Caco-2 (cell line): ENCODE data around the gene KDM4B. TPM values are rescaled to one million over a fixed set of nuclear protein-coding genes. Genes with fewer than 3 reads are reported as not detected.
A peak's percentile ranks its signal among the peaks of the same experiment; 100 is the strongest.

ENCODE experiments used
- BruUV-seq: library from RNA; stranded (reverse); fragments of 400-500 nt; replicated peaks from 2 replicates; lab custom pipeline; 2021; lab: Mats Ljungman, UMichigan
- CTCF ChIA-PET: fragments of 300-600 bp; sonication (Branson Sonifier 250); formaldehyde crosslinking; loops from one replicate; lab custom pipeline; 2022; ENCODE audit warnings: antibody characterized with exemption; lab: Charles Lee
- POLR2A ChIA-PET: fragments of 300-600 bp; sonication (Branson Sonifier 250); formaldehyde crosslinking; loops from one replicate; lab custom pipeline; 2022; ENCODE audit warnings: antibody characterized with exemption; lab: Charles Lee
- DNase-seq, 2 experiments: peaks; one replicate each; pipeline versions ENCODE4 v3.0.0 to v3.0.0-alpha.2; 2020 to 2022
- H3K27me3 ChIP-seq: replicated peaks from 2 replicates; pipeline ENCODE4 v1.6.0; 2011; ENCODE audit warnings: low read length; ENCODE audit not compliant: control insufficient read depth, insufficient read depth
- H3K36me3 ChIP-seq: 2 replicates; pipeline ENCODE4 v1.5.1; 2011; ENCODE audit warnings: low read length; ENCODE audit not compliant: control insufficient read depth, insufficient read depth
- H3K4me1 ChIP-seq: fragments of 250-450 bp; sonication (Bioruptor Pico); 2 replicates; pipeline ENCODE4 v1.5.1; 2020; ENCODE audit warnings: mild to moderate bottlenecking
- H3K4me3 ChIP-seq: 2 replicates; pipeline ENCODE4 v1.5.1; 2011; ENCODE audit warnings: low read depth, mild to moderate bottlenecking, control low read depth, low read length
- H3K9me3 ChIP-seq: fragments of 250-450 bp; sonication (Bioruptor Pico); 2 replicates; pipeline ENCODE4 v1.5.1; 2020; ENCODE audit warnings: mild to moderate bottlenecking, moderate library complexity
- H3K27ac Mint-ChIP-seq: one replicate; pipeline ENCODE4 v1.8.0; 2022; ENCODE audit warnings: mixed read lengths; ENCODE audit not compliant: unreplicated experiment
- H3K27me3 Mint-ChIP-seq: one replicate; pipeline ENCODE4 v1.8.0; 2022; ENCODE audit warnings: mixed read lengths; ENCODE audit not compliant: insufficient read depth, unreplicated experiment
- H3K36me3 Mint-ChIP-seq: one replicate; pipeline ENCODE4 v1.8.0; 2022; ENCODE audit warnings: mild to moderate bottlenecking, mixed read lengths; ENCODE audit not compliant: insufficient read depth, unreplicated experiment
- H3K4me1 Mint-ChIP-seq: one replicate; pipeline ENCODE4 v1.8.0; 2022; ENCODE audit warnings: low read depth, mixed read lengths; ENCODE audit not compliant: unreplicated experiment
- H3K4me3 Mint-ChIP-seq: one replicate; pipeline ENCODE4 v1.8.0; 2022; ENCODE audit warnings: mild to moderate bottlenecking, moderate library complexity, mixed read lengths; ENCODE audit not compliant: unreplicated experiment
- H3K9me3 Mint-ChIP-seq: one replicate; pipeline ENCODE4 v1.8.0; 2022; ENCODE audit warnings: mixed read lengths; ENCODE audit not compliant: unreplicated experiment
- intact Hi-C: fragments of 100-400 bp; cut with micrococcal nuclease; formaldehyde crosslinking; loops from one replicate; pipeline ENCODE4 v1.10.0; 2022; ENCODE audit not compliant: unreplicated experiment
- total RNA-seq: library from RNA; stranded (reverse); gene quantifications from 2 replicates; pipeline ENCODE4 v1.2.3, GENCODE V29; 2022
- TF ChIP-seq, protein P1 (sequence below), 2 experiments: fragments of 200-600 bp in 1 of 2; IDR thresholded peaks; 1 replicate in 1 of 2; 2 replicates in 1 of 2; pipeline versions ENCODE4 v1.5.1 to v1.8.0; 2011 to 2022; ENCODE audit warnings: antibody characterized with exemption in 1 of 2, control low read depth in 1 of 2, inconsistent platforms in 1 of 2, low read depth in 1 of 2, low read length in 1 of 2, mild to moderate bottlenecking in 1 of 2, moderate library complexity in 1 of 2; ENCODE audit not compliant: insufficient read depth in 1 of 2, severe bottlenecking in 1 of 2, unreplicated experiment in 1 of 2

KDM4B gene
- total RNA-seq, 1 experiment from 2014 or later = 27.4 TPM

DNA sequence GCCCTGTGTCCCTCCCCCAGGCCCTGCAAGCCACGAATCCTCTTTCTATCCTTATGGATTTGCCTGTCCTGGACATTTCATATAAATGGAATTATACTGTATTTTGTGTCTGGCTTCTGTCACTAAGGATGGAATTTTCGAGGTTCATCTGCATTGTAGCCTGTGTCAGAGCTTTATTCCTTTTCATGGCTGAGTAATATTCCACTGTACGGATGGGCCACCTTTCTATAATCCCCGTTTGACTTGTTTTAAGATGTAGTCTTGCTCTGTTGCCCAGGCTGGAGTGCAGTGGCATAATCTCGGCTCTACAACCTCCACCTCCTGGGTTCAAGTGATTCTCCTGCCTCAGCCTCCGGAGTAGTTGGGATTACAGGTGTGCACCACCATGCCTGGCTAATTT is 3.9 kb upstream of the KDM4B start:
- intact Hi-C loops = no loop called here
- no peak overlapping the region for H3K4me3 Mint-ChIP-seq
- no TSS peak for BruUV-seq
- peaks cover 59% of the 10 kb centered on the region for H3K36me3 Mint-ChIP-seq
- CTCF ChIA-PET = no interaction called here
- H3K9me3 Mint-ChIP-seq = no peaks in the 10 kb centered on the region
- H3K27me3 ChIP-seq = no peaks in the 10 kb centered on the region
- H3K4me1 ChIP-seq = peaks cover 7% of the 10 kb centered on the region
- H3K27me3 Mint-ChIP-seq = no peaks in the 10 kb centered on the region
- peaks cover 4% of the 10 kb centered on the region for H3K4me1 Mint-ChIP-seq
- H3K9me3 ChIP-seq = no peaks in the 10 kb centered on the region
- TF ChIP-seq, protein P1, sequence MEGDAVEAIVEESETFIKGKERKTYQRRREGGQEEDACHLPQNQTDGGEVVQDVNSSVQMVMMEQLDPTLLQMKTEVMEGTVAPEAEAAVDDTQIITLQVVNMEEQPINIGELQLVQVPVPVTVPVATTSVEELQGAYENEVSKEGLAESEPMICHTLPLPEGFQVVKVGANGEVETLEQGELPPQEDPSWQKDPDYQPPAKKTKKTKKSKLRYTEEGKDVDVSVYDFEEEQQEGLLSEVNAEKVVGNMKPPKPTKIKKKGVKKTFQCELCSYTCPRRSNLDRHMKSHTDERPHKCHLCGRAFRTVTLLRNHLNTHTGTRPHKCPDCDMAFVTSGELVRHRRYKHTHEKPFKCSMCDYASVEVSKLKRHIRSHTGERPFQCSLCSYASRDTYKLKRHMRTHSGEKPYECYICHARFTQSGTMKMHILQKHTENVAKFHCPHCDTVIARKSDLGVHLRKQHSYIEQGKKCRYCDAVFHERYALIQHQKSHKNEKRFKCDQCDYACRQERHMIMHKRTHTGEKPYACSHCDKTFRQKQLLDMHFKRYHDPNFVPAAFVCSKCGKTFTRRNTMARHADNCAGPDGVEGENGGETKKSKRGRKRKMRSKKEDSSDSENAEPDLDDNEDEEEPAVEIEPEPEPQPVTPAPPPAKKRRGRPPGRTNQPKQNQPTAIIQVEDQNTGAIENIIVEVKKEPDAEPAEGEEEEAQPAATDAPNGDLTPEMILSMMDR (IDR thresholded peaks at IDR 0.05; ENCODE audit: insufficient read depth in 1 of 2, low read depth in 1 of 2, low read length in 1 of 2, severe bottlenecking in 1 of 2, unreplicated experiment in 1 of 2) = no peak
- H3K36me3 ChIP-seq = no peaks in the 10 kb centered on the region
- H3K4me3 ChIP-seq = no peak overlapping the region
- H3K27ac Mint-ChIP-seq = no peak overlapping the region
- POLR2A ChIA-PET = no interaction called here
- no peak for DNase-seq

DNA sequence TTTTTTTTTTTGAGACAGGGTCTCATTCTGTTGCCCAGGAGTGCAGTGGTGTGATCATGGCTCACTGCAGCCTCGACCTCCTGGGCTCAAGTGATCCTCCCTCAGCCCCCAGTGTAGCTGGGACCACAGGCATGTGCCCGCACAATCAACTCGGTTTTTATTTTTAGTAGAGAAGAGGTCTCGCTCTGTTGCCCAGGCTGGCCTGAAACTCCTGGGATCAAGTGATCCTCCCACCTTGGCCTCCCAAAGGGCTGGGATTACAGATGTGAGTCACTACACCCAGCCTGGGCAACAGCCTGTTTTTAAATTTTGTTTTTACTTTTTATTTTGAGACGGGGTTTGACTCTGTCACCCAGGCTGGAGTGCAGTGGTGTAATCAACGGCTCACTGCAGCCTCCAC is 2.3 kb upstream of the KDM4B start:
- Histone ChIP-seq H3K4me3 (no peak overlapping the region), H3K4me1 (peaks cover 15% of the 10 kb centered on the region), H3K27me3 (no peaks in the 10 kb centered on the region), H3K9me3 (no peaks in the 10 kb centered on the region), H3K36me3 (peaks cover 1% of the 10 kb centered on the region; the same call in 1 of the 2 replicates)
- Mint-ChIP-seq H3K36me3 (peaks cover 57% of the 10 kb centered on the region), H3K4me3 (no peak overlapping the region), H3K27ac (no peak overlapping the region), H3K27me3 (no peaks in the 10 kb centered on the region), H3K4me1 (peaks cover 19% of the 10 kb centered on the region), H3K9me3 (no peaks in the 10 kb centered on the region)
- POLR2A ChIA-PET = no interaction called here
- no peak for DNase-seq
- CTCF ChIA-PET = no interaction called here
- intact Hi-C loops = no loop called here
- BruUV-seq = no TSS peak
- TF ChIP-seq, protein P1 (IDR thresholded peaks at IDR 0.05; ENCODE audit: insufficient read depth in 1 of 2, low read depth in 1 of 2, low read length in 1 of 2, severe bottlenecking in 1 of 2, unreplicated experiment in 1 of 2) = no peak

DNA sequence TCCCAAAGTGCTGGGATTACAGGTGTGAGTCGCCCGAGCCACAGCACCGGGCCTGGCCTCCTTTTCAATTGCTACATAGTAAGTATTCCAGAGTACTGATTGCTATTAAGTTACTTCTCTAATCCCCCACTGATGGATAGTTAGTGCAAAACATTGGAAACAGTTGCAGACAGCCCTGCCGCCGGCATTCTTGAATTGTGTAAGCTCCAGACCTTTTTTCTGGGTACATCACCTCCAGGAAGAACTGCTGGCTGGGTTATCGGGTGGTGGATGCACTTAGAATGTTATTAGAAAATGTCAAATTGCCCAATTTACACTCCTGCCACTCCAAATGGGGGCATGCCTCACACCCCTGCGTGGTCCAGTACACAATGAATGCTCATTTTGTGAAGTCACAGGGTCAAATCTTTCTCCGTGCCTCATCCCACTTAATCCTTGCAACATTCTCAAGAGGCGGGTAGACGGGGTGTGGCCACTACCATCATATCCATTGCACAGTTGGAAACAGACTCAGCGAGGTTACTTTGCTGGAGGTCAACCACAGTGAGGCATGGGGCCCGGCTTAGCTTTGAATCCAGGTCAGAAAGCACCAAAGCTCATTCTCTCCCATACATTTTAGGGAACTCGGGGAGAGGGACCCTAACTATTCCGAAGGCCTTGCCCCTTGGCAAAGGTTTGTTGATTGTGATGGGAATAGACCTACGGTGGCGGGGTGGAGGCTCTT is 1.0 kb upstream of the KDM4B start:
- Histone ChIP-seq H3K4me3 (peak overlapping the region; percentile 39), H3K36me3 (peaks cover 1% of the 10 kb centered on the region; the same call in 1 of the 2 replicates), H3K9me3 (no peaks in the 10 kb centered on the region), H3K27me3 (no peaks in the 10 kb centered on the region), H3K4me1 (peaks cover 15% of the 10 kb centered on the region)
- Mint-ChIP-seq H3K27me3 (no peaks in the 10 kb centered on the region), H3K4me1 (peaks cover 27% of the 10 kb centered on the region), H3K9me3 (no peaks in the 10 kb centered on the region), H3K4me3 (peak overlapping the region; percentile 85), H3K36me3 (peaks cover 48% of the 10 kb centered on the region), H3K27ac (peak overlapping the region; percentile 88)
- POLR2A ChIA-PET = interaction anchor here (0.8 to 1.3 kb wide), 2 partner anchors 97 to 177 kb away, joined by 3 to 6 read pairs; partner anchors contain the start of gene FEM1A
- intact Hi-C loops = loop anchor here (2.0 kb wide), 1 partner anchor 19 kb away; no protein-coding TSS in a partner anchor
- CTCF ChIA-PET = interaction anchor here (0.9 to 2.1 kb wide), 5 partner anchors 17 to 176 kb away, joined by 3 to 13 read pairs (median 4); partner anchors contain the start of gene FEM1A
- no peak for DNase-seq
- BruUV-seq = no TSS peak
- TF ChIP-seq, protein P1 (IDR thresholded peaks at IDR 0.05; ENCODE audit: insufficient read depth in 1 of 2, low read depth in 1 of 2, low read length in 1 of 2, severe bottlenecking in 1 of 2, unreplicated experiment in 1 of 2) = no peak
